CD4-positive, alpha-beta T cell treated with Interleukin-1 beta for 1 hour (primary cell): ENCODE measurements around the gene CMTR2.

Source experiments
- DNase-seq, 2 donors: peaks; one replicate each; pipeline ENCODE4 v3.0.0-alpha.2; 2020 to 2022

Gene CMTR2

DNA sequence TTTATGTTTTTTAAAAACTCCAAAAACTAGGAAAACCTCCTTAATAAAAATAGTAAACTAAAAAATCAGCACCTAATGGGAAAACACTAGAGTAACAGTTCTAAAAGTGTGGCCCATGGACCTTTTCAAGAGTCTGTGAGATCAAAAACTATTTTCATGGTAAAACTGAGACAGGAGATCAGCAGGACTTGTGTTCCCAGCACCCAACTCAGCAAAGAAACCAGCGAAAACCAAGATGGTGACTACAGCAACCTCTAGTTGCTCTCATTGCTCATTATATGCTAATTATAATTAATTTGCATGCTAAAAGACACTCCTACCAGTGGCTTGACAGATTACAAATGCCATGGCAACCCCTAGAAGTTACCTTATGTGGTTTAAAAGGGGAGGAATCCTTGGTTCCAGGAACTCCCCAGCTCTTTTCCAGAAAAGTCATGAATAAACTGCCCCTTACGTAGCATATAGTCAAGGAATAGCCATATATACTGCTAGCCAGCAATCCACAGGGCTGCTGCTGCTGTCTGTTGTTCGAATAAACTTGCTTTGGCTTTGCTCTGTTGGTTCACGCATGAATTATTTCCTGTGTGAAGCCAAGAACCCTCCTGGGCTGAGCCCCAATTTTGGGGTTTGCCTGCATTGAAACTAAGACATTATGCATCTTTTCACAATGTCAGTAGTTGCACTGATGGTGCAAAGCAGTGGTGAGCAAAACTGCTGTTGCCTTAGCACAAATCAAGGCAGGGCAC, 12.4 kb downstream of the CMTR2 start:
- no peak for DNase-seq

- DNase-seq = no peak
Observed at GRCh38 chr16:71273384-71273783, 15.8 kb downstream of the CMTR2 start.

DNA sequence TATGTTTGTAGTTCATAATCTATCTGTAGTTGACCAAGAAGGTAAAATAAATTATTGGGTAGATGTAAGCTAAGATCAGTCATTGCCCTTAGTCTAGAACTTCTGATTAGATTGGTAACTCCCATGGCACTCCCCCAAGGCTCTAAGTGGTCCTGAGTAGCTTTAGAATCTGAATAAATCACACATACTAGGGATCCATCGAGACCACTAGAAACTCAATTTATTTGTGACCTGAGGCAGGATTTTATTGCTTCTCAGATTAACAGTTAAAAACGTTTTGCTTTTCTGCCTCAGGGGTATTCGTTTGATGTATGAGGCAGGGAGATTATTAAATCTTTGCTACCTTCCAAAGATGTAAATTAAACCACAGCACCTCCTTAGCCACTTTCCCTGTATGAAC, 24.9 kb downstream of the CMTR2 start:
- DNase-seq = no peak

GRCh38 chr16:71263582-71263981, 25.6 kb downstream of the CMTR2 start:
- DNase-seq = no peak

- no peak for DNase-seq
Observed at GRCh38 chr16:71262391-71262790, 26.8 kb downstream of the CMTR2 start.

DNA sequence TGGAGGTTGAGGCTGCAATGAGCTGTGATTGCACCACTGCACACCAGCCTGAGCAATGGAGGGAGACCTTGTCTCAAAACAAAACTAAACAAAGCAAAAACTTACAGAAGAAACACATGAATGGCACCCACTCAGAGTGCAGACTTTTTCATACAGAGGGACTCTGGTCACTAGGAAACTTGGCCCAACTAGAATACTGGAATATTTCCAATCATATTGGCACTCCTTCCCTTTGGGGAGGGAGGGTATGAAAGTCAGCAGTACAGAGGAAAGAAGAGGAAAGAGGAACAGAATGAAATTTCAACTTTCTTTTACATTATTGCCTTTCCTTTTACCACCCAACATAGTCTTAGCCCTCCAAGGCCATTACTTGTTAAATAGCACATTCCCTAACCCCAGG, 28.2 kb downstream of the CMTR2 start:
- no peak for DNase-seq

DNA sequence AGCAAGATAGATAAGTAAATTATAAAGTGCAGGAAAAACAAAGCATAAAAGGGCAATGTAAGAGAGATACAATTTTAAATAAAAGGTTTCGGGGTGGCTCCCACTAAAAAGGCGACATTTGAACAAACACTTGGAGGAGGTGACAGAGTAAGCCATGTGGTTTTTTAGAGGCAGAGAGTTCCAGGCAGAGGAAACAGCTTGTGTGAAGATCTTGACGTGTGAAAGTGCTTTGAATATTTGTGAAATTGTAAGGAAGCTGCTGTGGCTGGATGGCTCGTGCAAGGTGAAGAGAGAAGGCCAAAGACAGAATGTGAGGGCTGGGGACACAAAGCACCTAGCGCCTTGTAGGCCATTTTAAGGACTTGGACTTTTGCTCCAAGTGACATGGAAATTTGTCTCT, 30.1 kb downstream of the CMTR2 start:
- DNase-seq = no peak

- no peak for DNase-seq
Observed at GRCh38 chr16:71258372-71258771, 30.8 kb downstream of the CMTR2 start.

- no peak for DNase-seq
Observed at GRCh38 chr16:71257768-71258167, 31.4 kb downstream of the CMTR2 start.

- peak in 1 of 2 donors; percentile 17 for DNase-seq
Observed at GRCh38 chr16:71255721-71256120, 33.5 kb downstream of the CMTR2 start.

- DNase-seq = no peak
Observed at GRCh38 chr16:71254832-71255525, 34.2 kb downstream of the CMTR2 start.

- DNase-seq = no peak
Observed at GRCh38 chr16:71250461-71251235, 38.6 kb downstream of the CMTR2 start.

DNA sequence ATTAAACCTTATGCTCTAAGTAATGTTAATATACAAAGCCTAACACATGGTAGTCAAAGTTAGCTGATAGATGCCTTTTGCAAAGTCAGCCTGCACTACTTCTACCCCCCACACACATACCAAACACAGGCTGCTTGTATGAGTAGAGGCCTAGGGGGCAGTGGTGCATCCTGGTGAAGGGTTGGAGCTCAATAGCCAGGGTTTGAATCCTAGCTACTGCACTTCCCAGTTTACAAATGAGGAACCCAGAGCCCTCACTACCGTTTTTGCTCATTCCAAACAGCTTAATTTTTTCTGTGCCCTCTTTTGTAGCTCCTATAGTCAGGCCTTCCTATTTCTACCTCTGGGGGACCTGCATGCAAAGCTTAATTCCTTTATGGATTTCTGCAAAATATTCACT, 39.8 kb downstream of the CMTR2 start:
- no peak for DNase-seq

DNA sequence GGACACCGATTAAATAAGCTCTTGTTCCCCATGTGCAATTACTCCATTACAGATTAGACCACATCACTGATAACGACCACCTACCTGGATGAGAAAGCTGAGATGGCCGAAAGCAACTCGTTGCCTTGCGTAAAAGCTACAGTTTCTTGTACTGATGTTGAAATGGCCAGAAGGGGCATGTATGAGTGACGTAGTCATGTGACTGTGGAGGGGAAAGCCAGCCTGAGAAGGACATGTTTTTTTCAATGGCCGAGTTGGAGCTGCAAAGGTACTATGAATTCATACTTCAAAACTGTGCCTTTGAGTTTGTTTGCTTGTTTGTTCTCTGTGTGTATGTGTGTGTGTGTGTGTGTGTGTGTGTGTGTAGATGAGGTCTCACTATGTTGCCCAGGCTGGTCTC, 41.7 kb downstream of the CMTR2 start:
- DNase-seq = no peak

- no peak for DNase-seq
Observed at GRCh38 chr16:71246309-71246708, 42.9 kb downstream of the CMTR2 start.

- DNase-seq = no peak
Observed at GRCh38 chr16:71244521-71244920, 44.7 kb downstream of the CMTR2 start.

DNA sequence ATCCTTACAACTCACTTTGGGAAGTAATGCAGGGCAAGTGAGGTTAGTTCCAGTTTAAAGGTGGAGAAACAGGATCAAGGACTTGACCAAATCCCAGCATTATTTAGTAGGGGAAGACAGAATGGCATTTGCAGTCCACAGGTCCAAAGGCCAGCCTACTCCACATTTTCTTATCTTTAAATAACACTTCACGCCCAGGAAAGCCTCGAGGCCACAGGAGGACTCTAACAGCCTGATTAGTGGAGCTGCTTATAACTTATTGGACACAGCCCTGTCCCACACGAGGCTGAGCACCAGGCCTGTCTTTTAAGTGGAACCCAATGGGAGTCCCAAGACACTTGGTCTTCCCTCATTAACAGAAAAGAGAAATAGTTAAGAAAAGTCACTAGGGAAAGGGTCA, 46.6 kb downstream of the CMTR2 start:
- DNase-seq = no peak

- no peak for DNase-seq
Observed at GRCh38 chr16:71242036-71242435, 47.2 kb downstream of the CMTR2 start.
